ENCODE data around the gene ANKRD10.

ANKRD10 gene

DNA sequence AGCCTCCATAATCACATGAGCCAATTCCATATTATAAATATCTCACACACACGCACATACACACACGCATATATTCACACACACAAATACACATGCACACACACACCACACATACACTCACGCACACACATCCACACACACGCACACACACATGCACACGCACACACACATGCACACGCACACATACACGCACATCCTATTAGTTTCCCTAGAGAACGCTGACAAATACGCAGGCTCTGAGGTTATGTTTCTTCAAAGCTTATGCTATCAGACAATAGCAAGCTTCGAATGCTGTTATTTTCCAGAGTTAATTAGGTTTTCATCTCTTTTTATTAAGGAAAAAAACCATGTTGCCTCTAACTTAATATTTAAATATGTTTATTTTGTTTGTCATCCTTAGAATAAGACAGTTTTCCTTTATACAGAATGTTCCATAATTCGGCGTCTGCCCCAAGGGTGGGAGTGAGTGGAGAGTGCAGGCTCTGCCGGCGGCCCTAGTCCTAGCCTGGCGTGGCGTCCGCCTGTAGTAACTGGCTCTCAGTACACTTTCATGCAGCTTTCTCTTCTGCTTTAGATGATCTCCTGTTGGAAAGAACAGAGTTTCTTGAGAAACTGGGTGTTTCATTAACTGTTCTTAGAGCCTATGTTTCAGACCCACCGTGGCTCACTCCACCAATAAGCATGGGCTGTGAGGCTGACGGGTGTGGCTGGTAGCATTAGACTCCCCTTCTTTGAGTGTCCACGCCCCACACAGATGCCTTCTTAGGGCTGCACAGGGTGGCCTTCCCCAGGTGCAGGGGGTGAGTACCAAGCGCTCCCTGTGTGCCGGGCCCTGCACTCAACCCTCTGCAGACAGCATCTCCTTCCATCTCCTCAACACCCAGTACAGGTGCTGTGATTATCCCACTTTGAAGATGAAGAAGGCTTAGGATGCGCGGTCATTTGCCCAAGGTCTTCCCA, 30.4 kb upstream of the ANKRD10 start:
- DNase-seq (ENCODE audit: low read depth in 2 of 2) = no peak

- no peak for DNase-seq (ENCODE audit: low read depth in 2 of 2)
Observed at GRCh38 chr13:110944121-110944967, 29.5 kb upstream of the ANKRD10 start.

GRCh38 chr13:110942248-110942981, 27.5 kb upstream of the ANKRD10 start:
- DNase-seq (ENCODE audit: low read depth in 2 of 2) = peak; percentile 18 to 23

- DNase-seq (ENCODE audit: low read depth in 2 of 2) = no peak
Observed at GRCh38 chr13:110938662-110939421, 24.0 kb upstream of the ANKRD10 start.

DNA sequence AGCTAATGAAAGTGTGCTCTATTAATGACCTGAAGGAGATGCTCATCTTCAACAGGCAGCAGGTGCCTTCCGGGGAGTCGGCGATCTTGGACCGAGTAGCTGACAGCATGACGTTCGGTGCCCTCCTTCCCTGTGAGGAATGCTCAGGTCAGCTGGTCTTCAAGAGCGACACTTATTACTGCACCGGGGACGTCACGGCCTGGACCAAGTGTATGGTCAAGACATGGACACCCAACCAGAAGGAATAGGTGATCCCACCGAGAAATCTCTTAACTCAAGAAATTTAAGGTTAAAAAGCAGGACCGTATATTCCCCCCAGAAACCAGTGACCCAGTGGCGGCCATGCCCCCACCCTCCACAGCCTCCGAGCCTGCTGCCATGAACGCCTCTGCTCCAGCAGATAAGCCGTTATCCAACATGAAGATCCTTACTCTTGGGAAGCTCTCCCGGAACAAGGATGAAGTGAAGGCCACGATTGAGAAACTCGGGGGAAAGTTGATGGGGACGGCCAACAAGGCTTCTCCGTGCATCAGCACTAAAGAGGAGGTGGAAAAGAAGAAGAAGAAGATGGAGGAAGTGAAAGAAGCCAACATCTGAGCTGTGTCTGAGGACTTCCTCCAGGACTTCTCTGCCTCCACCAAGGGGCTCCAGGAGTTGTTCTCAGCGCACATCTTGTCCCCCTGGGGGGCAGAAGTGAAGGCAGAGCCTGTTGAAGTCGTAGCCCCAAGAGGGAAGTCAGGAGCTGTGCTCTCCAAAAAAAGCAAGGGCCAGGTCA, 22.8 kb upstream of the ANKRD10 start:
- no peak for DNase-seq (ENCODE audit: low read depth in 2 of 2)

- DNase-seq (ENCODE audit: low read depth in 2 of 2) = no peak
Observed at GRCh38 chr13:110936519-110936918, 21.6 kb upstream of the ANKRD10 start.

DNA sequence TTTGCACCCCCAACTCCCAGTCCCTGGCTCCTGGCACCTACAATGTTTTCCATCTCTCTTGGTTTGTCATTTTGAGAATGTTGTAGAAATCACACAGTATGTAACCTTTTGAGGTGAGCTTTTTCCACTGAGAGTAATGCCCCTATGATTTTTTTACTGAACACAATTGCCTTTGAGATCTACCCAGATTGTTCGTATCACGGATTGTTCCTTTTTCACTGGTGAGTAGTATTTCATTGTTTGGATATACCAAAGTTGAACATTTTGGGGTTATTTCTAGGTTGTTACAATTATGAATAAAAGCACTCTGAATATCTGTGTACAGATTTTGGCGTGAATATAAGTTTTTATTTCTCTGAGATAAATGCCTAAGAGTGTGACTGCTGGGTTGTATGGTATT, 17.7 kb upstream of the ANKRD10 start:
- DNase-seq (ENCODE audit: low read depth in 2 of 2) = no peak

GRCh38 chr13:110929104-110929777, 14.4 kb upstream of the ANKRD10 start:
- DNase-seq (ENCODE audit: low read depth in 2 of 2) = no peak

GRCh38 chr13:110925023-110925612, 10.2 kb upstream of the ANKRD10 start:
- DNase-seq (ENCODE audit: low read depth in 2 of 2) = no peak

DNA sequence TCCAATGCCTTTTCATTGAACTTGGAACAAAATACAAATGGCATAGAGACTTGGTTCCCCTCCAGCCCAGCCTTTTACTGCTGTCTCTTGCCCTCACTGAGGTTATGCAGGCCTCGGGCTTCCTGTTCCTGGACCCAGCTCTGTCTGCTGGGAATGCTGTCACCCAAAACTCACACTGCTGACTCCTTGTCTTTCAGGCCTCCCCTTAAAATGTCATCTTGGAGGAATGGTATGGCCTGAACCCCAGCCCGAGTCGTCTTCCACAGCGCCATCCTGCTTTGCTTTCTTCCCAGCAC, 9.7 kb upstream of the ANKRD10 start:
- no peak for DNase-seq (ENCODE audit: low read depth in 2 of 2)

DNA sequence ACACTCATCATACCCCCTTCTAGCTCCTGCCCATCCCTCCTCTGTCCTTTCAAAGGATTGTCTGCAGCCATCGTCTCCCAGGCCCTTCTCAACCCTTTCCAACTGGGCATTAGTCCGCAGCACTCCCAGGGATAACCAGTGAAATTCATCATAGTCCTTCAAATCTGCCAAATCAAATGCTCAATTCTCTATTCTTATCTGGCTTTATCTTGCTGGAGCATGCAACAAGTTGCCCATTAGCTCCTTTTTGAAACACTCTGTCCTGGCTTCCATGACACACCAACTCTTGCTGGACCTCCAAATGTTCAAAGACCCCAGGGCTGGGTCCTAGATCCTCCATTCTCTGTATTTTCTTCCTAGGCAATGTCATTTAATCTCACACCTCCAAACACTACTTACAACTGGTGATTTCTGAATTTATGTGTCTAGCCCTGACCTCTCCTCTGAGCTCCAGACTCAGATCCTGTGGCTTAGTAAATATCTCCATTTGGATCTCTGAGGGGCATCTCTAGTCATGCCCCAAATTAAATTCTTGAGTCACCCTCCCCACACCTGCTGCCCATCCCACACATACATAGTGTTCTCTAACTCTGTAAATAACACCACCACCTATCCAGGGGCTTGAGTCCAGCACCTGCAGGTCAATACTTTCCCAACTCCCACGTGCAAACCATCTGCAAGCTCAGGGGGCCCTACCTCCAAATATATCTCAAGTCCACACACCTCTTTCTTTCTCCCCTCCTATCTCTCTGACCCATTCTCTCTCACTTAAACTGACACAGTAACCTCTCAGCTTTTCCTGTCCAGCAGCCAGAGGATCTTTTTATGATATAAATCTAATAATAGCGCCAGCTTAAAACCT, 9.1 kb upstream of the ANKRD10 start:
- no peak for DNase-seq (ENCODE audit: low read depth in 2 of 2)

DNA sequence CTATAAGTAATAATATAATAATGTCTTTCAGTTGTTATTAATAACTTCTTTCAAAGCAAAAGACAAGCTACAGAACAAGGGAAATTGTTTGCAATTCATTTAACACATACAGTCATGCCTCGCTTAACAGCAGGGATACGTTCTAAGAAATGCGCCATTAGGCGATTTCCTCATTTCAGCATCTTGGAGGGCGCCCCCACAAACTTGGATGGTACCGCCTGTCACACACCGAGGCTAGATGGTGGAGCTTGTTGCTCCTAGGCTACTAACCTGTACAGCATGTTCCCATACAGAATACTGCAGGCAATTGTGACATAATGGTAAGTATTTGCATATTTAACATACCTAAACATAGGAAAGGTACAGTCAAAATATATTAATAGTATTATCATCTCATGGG, 8.2 kb upstream of the ANKRD10 start:
- no peak for DNase-seq (ENCODE audit: low read depth in 2 of 2)

DNA sequence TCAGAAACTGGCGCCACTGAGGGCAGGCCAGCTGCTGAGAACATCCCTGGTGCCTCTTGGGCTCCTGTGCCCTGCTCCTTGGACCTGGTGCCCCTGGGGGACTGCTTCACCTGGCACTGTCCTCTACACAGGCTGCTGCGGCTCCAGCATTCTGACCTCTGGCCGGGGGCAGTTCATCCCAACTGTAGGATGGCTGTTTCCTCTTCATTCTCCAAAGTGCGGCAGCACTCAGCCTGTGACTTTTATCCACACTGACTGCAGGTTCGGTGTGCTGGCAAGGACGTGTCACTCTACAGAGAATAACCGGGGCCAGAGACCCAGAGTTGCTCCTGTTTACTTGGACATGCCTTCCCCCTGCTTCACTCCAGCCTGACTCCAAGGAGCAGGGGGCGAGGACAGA, 7.6 kb upstream of the ANKRD10 start:
- no peak for DNase-seq (ENCODE audit: low read depth in 2 of 2)

- no peak for DNase-seq (ENCODE audit: low read depth in 2 of 2)
Observed at GRCh38 chr13:110921695-110922094, 6.8 kb upstream of the ANKRD10 start.

DNA sequence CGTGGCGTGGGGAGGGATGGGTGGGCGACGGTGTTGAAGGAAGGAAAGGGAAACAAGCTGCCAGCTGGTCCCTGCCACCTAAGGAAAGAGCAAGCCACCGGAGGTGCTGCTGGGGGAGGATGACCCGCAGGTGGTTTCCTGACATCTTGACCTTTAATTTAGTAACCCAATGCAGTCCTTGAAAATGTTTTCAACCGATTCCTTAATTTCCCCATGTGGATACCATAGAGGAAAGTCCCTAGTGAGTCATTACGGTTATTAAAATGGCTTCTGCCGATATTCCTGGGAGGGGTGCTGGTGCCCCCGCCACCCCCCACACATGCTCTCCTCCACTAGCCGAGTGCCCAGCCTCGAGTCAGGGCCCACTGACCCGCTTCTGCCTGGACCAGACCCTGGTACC, 6.3 kb upstream of the ANKRD10 start:
- DNase-seq (ENCODE audit: low read depth in 2 of 2) = no peak

DNA sequence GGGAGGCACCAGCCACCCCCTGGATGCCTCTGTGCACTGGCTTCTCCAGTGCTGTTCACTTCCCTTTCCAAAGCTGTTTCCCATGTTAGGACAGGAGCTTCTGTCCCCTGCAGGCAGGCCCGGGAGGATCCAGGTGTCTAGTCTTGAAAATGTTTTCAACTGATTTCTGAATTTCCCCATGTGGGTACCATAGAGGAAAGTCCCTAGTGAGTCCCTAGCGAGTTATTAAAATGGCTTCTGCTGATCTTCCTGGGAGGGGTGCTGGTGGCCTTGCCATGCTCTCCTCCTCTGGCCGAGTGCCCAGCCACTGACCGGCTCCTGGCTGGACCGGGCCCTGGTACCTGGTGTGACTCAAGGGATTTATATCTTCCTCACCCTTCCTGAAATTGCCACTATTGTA, 5.2 kb upstream of the ANKRD10 start:
- DNase-seq (ENCODE audit: low read depth in 2 of 2) = no peak

GRCh38 chr13:110916301-110917142, 1.7 kb upstream of the ANKRD10 start:
- no peak for DNase-seq (ENCODE audit: low read depth in 2 of 2)

- no peak for DNase-seq (ENCODE audit: low read depth in 2 of 2)
Observed at GRCh38 chr13:110915874-110916206, 971 bp upstream of the ANKRD10 start.

Measured in stimulated activated CD4-positive, alpha-beta T cell treated with anti-CD3 and anti-CD28 coated beads, Interleukin-12 subunit alpha, Interleukin-12 subunit beta, amount 100 ng/mL, for 24 hours (primary cell).